H9 (cell line): ENCODE measurements around the gene NEURL1. TPM values are rescaled to one million over a fixed set of nuclear protein-coding genes. Genes with fewer than 3 reads are reported as not detected.

Experiments used
- DNase-seq: peaks from one replicate; pipeline ENCODE4 v3.0.0-alpha.2; 2017
- H2AFZ ChIP-seq: one replicate; pipeline ENCODE4 v1.6.1; 2013; ENCODE audit warnings: mild to moderate bottlenecking, low read length, control low read depth, moderate library complexity
- H2AK5ac ChIP-seq: 2 replicates; pipeline ENCODE4 v1.6.1; 2013; ENCODE audit warnings: low read length, control low read depth, mixed read lengths; ENCODE audit not compliant: insufficient read length
- H2BK120ac ChIP-seq: one replicate; pipeline ENCODE4 v1.6.1; 2013; ENCODE audit warnings: low read depth, mild to moderate bottlenecking, low read length, control low read depth, inconsistent platforms; ENCODE audit not compliant: poor library complexity, severe bottlenecking
- H2BK12ac ChIP-seq: 2 replicates; pipeline ENCODE4 v1.6.1; 2013; ENCODE audit warnings: low read length, control low read depth, mixed read lengths, low read depth; ENCODE audit not compliant: insufficient read length
- H2BK15ac ChIP-seq: 2 replicates; pipeline ENCODE4 v1.6.1; 2013; ENCODE audit warnings: low read depth, low read length, control low read depth
- H2BK20ac ChIP-seq: one replicate; pipeline ENCODE4 v1.6.1; 2013; ENCODE audit warnings: low read depth, mild to moderate bottlenecking, low read length, control low read depth, inconsistent platforms; ENCODE audit not compliant: poor library complexity, severe bottlenecking
- H2BK5ac ChIP-seq: 2 replicates; pipeline ENCODE4 v1.6.1; 2013; ENCODE audit warnings: low read length, control low read depth, mixed read lengths; ENCODE audit not compliant: insufficient read length
- H3K14ac ChIP-seq: 2 replicates; pipeline ENCODE4 v1.6.1; 2013; ENCODE audit warnings: low read length, control low read depth; ENCODE audit not compliant: insufficient read depth
- H3K18ac ChIP-seq: 2 replicates; pipeline ENCODE4 v1.6.1; 2013; ENCODE audit warnings: low read depth, mild to moderate bottlenecking, mixed read lengths, low read length, control low read depth; ENCODE audit not compliant: insufficient read length
- H3K23ac ChIP-seq: 2 replicates; pipeline ENCODE4 v1.6.1; 2013; ENCODE audit warnings: low read length, control low read depth, mixed read lengths, low read depth; ENCODE audit not compliant: insufficient read length
- H3K23me2 ChIP-seq: 2 replicates; pipeline ENCODE4 v1.6.1; 2013; ENCODE audit warnings: low read depth, mild to moderate bottlenecking, mixed read lengths, low read length, control low read depth; ENCODE audit not compliant: insufficient read length, poor library complexity, severe bottlenecking
- H3K27ac ChIP-seq: 2 replicates; pipeline ENCODE4 v1.5.1; 2013; ENCODE audit warnings: low read length, control low read depth, mixed read lengths, low read depth; ENCODE audit not compliant: insufficient read length
- H3K27me3 ChIP-seq: 2 replicates; pipeline ENCODE4 v1.6.1; 2013; ENCODE audit warnings: low read length, control low read depth, inconsistent platforms; ENCODE audit not compliant: insufficient read depth
- H3K4ac ChIP-seq: 2 replicates; pipeline ENCODE4 v1.6.1; 2013; ENCODE audit warnings: low read depth, mild to moderate bottlenecking, control low read depth, inconsistent platforms, low read length, moderate library complexity
- H3K4me1 ChIP-seq: 2 replicates; pipeline ENCODE4 v1.6.1; 2013; ENCODE audit warnings: low read length, control low read depth, inconsistent platforms; ENCODE audit not compliant: insufficient read depth
- H3K4me2 ChIP-seq: 2 replicates; pipeline ENCODE4 v1.6.1; 2013; ENCODE audit warnings: low read length, control low read depth, mixed read lengths; ENCODE audit not compliant: insufficient read length, insufficient read depth
- H3K56ac ChIP-seq: 2 replicates; pipeline ENCODE4 v1.6.1; 2013; ENCODE audit warnings: low read depth, mild to moderate bottlenecking, mixed read lengths, low read length, control low read depth; ENCODE audit not compliant: insufficient read length
- H3K79me1 ChIP-seq: 2 replicates; pipeline ENCODE4 v1.6.1; 2013; ENCODE audit warnings: low read depth, mild to moderate bottlenecking, moderate library complexity, low read length, control low read depth, inconsistent platforms; ENCODE audit not compliant: insufficient read depth, poor library complexity, severe bottlenecking
- H3K79me2 ChIP-seq: 2 replicates; pipeline ENCODE4 v1.6.1; 2013; ENCODE audit warnings: low read length, control low read depth, inconsistent platforms; ENCODE audit not compliant: insufficient read depth
- H3K9ac ChIP-seq: 2 replicates; pipeline ENCODE4 v1.6.1; 2013; ENCODE audit warnings: low read length, control low read depth, mixed read lengths; ENCODE audit not compliant: insufficient read length; ENCODE audit errors: extremely low read depth
- H3K9me3 ChIP-seq: one replicate; pipeline ENCODE4 v1.6.1; 2013; ENCODE audit warnings: low read depth, low read length, inconsistent platforms; ENCODE audit not compliant: control insufficient read depth
- H3T11ph ChIP-seq: one replicate; pipeline ENCODE4 v1.6.1; 2013; ENCODE audit warnings: mild to moderate bottlenecking, low read length, control low read depth, inconsistent platforms
- H4K20me1 ChIP-seq: one replicate; pipeline ENCODE4 v1.6.1; 2013; ENCODE audit not compliant: control insufficient read depth, insufficient read length, insufficient read depth
- H4K5ac ChIP-seq: 2 replicates; pipeline ENCODE4 v1.6.1; 2013; ENCODE audit warnings: low read depth, mild to moderate bottlenecking, mixed read lengths, low read length, control low read depth; ENCODE audit not compliant: insufficient read length
- H4K8ac ChIP-seq: replicated peaks from 2 replicates; pipeline ENCODE4 v1.6.1; 2013; ENCODE audit warnings: low read length, control low read depth, mixed read lengths, low read depth; ENCODE audit not compliant: insufficient read length
- H4K91ac ChIP-seq: 2 replicates; pipeline ENCODE4 v1.6.1; 2013; ENCODE audit warnings: low read depth, mild to moderate bottlenecking, moderate library complexity, mixed read lengths, low read length, control low read depth; ENCODE audit not compliant: insufficient read length
- H3K27ac Mint-ChIP-seq, 3 experiments: 2 replicates in 2 of 3; 3 replicates in 1 of 3; pipeline ENCODE4 v1.8.0; 2020 to 2021; ENCODE audit warnings: mixed read lengths in 3 of 3, mild to moderate bottlenecking in 1 of 3, moderate library complexity in 1 of 3
- H3K27me3 Mint-ChIP-seq: 2 replicates; pipeline ENCODE4 v1.8.0; 2021; ENCODE audit warnings: low read depth, mild to moderate bottlenecking, moderate library complexity, mixed read lengths
- H3K36me3 Mint-ChIP-seq, 3 experiments: 2 replicates in 2 of 3; 3 replicates in 1 of 3; pipeline ENCODE4 v1.8.0; 2020 to 2021; ENCODE audit warnings: low read depth in 3 of 3, mixed read lengths in 3 of 3; ENCODE audit not compliant: insufficient read depth in 1 of 3
- H3K4me1 Mint-ChIP-seq, 2 experiments: 2 replicates each; pipeline ENCODE4 v1.8.0; 2020; ENCODE audit warnings: mixed read lengths in 2 of 2
- H3K4me3 Mint-ChIP-seq, 2 experiments: 2 replicates in 1 of 2; 3 replicates in 1 of 2; pipeline ENCODE4 v1.8.0; 2020 to 2021; ENCODE audit warnings: mild to moderate bottlenecking in 2 of 2, mixed read lengths in 2 of 2, moderate library complexity in 1 of 2
- H3K9me3 Mint-ChIP-seq, 2 experiments: 2 replicates in 1 of 2; 3 replicates in 1 of 2; pipeline ENCODE4 v1.8.0; 2020; ENCODE audit warnings: mild to moderate bottlenecking in 2 of 2, mixed read lengths in 2 of 2, moderate library complexity in 1 of 2
- CTCF ChIP-seq: fragments of 200-600 bp; sonication (generic); conservative IDR thresholded peaks from 3 replicates; pipeline ENCODE4 v1.8.0; 2021; ENCODE audit warnings: antibody characterized with exemption, mild to moderate bottlenecking
- WGBS: extraction: QIAGEN DNeasy Blood & Tissue Kit; methylation state at CpG from one replicate; pipeline ENCODE4 v1.1.7; 2013; ENCODE audit warnings: missing lambda C conversion rate, low lambda C conversion rate, mixed read lengths; ENCODE audit not compliant: insufficient read length; ENCODE audit errors: extremely low coverage; 5-methylcytosine and 5-hydroxymethylcytosine counted together
- total RNA-seq: library from RNA; stranded (reverse); gene quantifications from 2 replicates; pipeline ENCODE4 v1.2.1, GENCODE V29; 2021

NEURL1 gene
- total RNA-seq, 1 experiment from 2014 or later = 1.2 TPM

DNA sequence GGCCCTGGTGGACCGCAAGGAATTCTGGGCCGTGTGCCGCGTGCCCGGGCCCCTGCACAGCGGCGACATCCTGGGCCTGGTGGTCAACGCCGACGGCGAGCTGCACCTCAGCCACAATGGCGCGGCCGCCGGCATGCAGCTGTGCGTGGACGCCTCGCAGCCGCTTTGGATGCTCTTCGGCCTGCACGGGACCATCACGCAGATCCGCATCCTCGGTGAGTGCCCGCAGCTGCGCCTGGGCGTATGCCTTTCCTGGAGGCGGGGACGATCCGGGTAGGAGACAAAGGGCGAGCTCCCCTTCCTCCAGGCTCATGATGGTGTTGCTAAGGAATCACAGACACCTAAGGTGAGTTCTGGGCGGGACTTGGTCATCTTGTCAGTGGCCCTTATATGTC lies 91.5 kb downstream of the NEURL1 start:
- no peak overlapping the region for H4K5ac ChIP-seq
- H2AK5ac ChIP-seq = no peak overlapping the region
- H3T11ph ChIP-seq = no peak overlapping the region
- WGBS = no CpG with 5 or more reads among the region's 32 CpGs
- no peak overlapping the region for H3K14ac ChIP-seq
- H3K4me1 ChIP-seq = no peaks in the 10 kb centered on the region
- no peak overlapping the region for H2BK120ac ChIP-seq
- H3K9ac ChIP-seq = no peak overlapping the region
- Mint-ChIP-seq H3K27ac (no peak overlapping the region; a peak in 1 of 7 replicates), H3K27me3 (peaks cover 1% of the 10 kb centered on the region; the same call in 1 of the 2 replicates), H3K9me3 (peaks cover 0 to 6% of the 10 kb centered on the region in 2 experiments; a peak in 3 of 5 replicates), H3K4me3 (no peak overlapping the region), H3K36me3 (peaks cover 0 to 4% (median 0%) of the 10 kb centered on the region in 3 experiments; a peak in 1 of 7 replicates), H3K4me1 (no peaks in the 10 kb centered on the region)
- no peaks in the 10 kb centered on the region for H3K9me3 ChIP-seq
- H3K27me3 ChIP-seq = no peaks in the 10 kb centered on the region
- H2BK15ac ChIP-seq = no peak overlapping the region
- H3K4ac ChIP-seq = no peak overlapping the region
- no peak for TF ChIP-seq CTCF
- no peak overlapping the region for H4K91ac ChIP-seq
- H2BK5ac ChIP-seq = no peak overlapping the region
- no peak overlapping the region for H4K8ac ChIP-seq
- no peak overlapping the region for H3K27ac ChIP-seq
- no peak overlapping the region for H2BK12ac ChIP-seq
- H3K4me2 ChIP-seq = no peak overlapping the region
- no peak for DNase-seq
- no peaks in the 10 kb centered on the region for H3K79me2 ChIP-seq
- H4K20me1 ChIP-seq = no peaks in the 10 kb centered on the region
- H3K79me1 ChIP-seq = no peaks in the 10 kb centered on the region
- no peak overlapping the region for H2BK20ac ChIP-seq
- H2AFZ ChIP-seq = no peak overlapping the region
- no peak overlapping the region for H3K56ac ChIP-seq
- no peak overlapping the region for H3K18ac ChIP-seq
- no peaks in the 10 kb centered on the region for H3K23me2 ChIP-seq
- no peak overlapping the region for H3K23ac ChIP-seq
